Smooth muscle cell (in vitro differentiated cells): ENCODE measurements around the gene CHCHD3. TPM values are rescaled to one million over a fixed set of nuclear protein-coding genes. Genes with fewer than 3 reads are reported as not detected.

Experiments
- DNase-seq: peaks from one replicate; lab custom pipeline; 2025; ENCODE audit not compliant: unreplicated experiment; lab: John Stamatoyannopoulos, UW
- H2AFZ ChIP-seq: fragments of 200-600 bp; sonication (generic); 2 replicates; pipeline ENCODE4 v1.6.0; 2016; ENCODE audit warnings: antibody characterized with exemption, low read depth, mild to moderate bottlenecking
- H3F3A ChIP-seq: fragments of 200-600 bp; sonication (generic); 2 replicates; pipeline ENCODE4 v1.6.0; 2017; ENCODE audit warnings: antibody characterized with exemption, low read depth
- H3K27ac ChIP-seq: fragments of 200-600 bp; sonication (generic); 2 replicates; pipeline ENCODE4 v1.5.1; 2016; ENCODE audit warnings: low read depth, mild to moderate bottlenecking
- H3K27me3 ChIP-seq: fragments of 200-600 bp; sonication (generic); 2 replicates; pipeline ENCODE4 v1.6.1; 2016; ENCODE audit warnings: low read depth, mild to moderate bottlenecking
- H3K36me3 ChIP-seq: fragments of 200-600 bp; sonication (generic); 2 replicates; pipeline ENCODE4 v1.5.1; 2016; ENCODE audit warnings: low read depth
- H3K4me1 ChIP-seq: fragments of 200-600 bp; sonication (generic); 2 replicates; pipeline ENCODE4 v1.5.1; 2016; ENCODE audit warnings: low read depth
- H3K4me2 ChIP-seq: fragments of 200-600 bp; sonication (generic); 2 replicates; pipeline ENCODE4 v1.6.0; 2016; ENCODE audit warnings: mild to moderate bottlenecking
- H3K4me3 ChIP-seq: fragments of 200-600 bp; sonication (generic); 2 replicates; pipeline ENCODE4 v1.5.1; 2016; ENCODE audit warnings: mild to moderate bottlenecking
- H3K79me2 ChIP-seq: fragments of 200-600 bp; sonication (generic); 2 replicates; pipeline ENCODE4 v1.6.0; 2016; ENCODE audit warnings: low read depth, mild to moderate bottlenecking
- H3K9ac ChIP-seq: fragments of 200-600 bp; sonication (generic); 2 replicates; pipeline ENCODE4 v1.6.0; 2016; ENCODE audit warnings: low read depth
- H3K9me3 ChIP-seq: fragments of 200-600 bp; sonication (generic); replicated peaks from 2 replicates; pipeline ENCODE4 v1.5.1; 2016; ENCODE audit warnings: low read depth
- H4K20me1 ChIP-seq: fragments of 200-600 bp; sonication (generic); 2 replicates; pipeline ENCODE4 v1.6.0; 2016; ENCODE audit warnings: low read depth
- WGBS: methylation state at CpG from one replicate; pipeline ENCODE4 v1.1.7; 2016; ENCODE audit warnings: low lambda C conversion rate; 5-methylcytosine and 5-hydroxymethylcytosine counted together
- polyA plus RNA-seq: library from polyadenylated mRNA; unstranded; fragments of >200 nt; fragmentation: Nextera tagmentation; extraction: Ambion mirVana; gene quantifications from 2 replicates; pipeline ENCODE4 v1.2.1, GENCODE V29; 2016
- total RNA-seq: library from RNA; depleted of rRNA; stranded (reverse); fragments of >200 nt; gene quantifications from 2 replicates; pipeline ENCODE4 v1.2.3, GENCODE V29; 2014
- TF ChIP-seq, protein P1 (sequence below): fragments of 200-600 bp; sonication (generic); IDR thresholded peaks from 2 replicates; pipeline ENCODE4 v1.5.1; 2017; ENCODE audit warnings: borderline replicate concordance, mild to moderate bottlenecking, antibody characterized with exemption; ENCODE audit not compliant: insufficient read depth, poor library complexity, severe bottlenecking

Gene CHCHD3
- total and polyA plus RNA-seq, 2 experiments from 2014 or later: 49.8 to 59.2 TPM

DNA sequence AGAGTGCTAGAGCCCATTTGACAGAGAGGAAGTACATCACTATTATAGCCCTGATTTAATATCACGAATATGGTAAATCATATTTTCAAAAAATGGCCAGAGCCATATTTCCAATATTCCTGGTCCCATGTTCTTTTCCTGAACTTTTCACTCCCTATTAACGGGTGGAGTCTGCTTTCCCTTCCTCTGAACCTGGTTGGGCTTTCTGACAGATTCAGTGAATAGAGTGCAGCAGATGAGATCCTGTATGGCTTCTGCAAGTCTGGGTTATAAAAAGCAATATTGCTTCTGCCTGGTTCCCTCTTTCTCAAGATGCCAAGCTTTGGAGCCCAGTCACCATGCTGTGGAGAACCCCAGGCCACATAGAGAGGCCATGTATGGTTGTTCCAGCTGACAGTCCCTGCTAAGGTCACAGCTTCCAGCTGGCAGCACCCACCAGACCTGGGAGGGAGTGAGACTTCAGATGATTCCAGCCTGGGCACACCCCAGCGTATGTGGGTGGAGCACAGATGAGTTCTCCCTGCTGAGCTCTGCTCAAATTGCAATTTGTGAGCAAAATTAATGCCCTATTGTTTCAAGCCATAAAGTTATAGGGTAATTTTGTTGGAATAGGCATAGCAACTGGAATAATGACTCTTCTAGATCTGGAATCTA lies 17.9 kb upstream of the CHCHD3 start:
- H3K27ac ChIP-seq: no peak overlapping the region
- no peaks in the 10 kb centered on the region for H3K4me1 ChIP-seq
- H3K4me3 ChIP-seq: no peak overlapping the region
- whole genome bisulfite sequencing: 86% methylated on average over 3 of the region's 3 CpGs
- TF ChIP-seq, protein P1, sequence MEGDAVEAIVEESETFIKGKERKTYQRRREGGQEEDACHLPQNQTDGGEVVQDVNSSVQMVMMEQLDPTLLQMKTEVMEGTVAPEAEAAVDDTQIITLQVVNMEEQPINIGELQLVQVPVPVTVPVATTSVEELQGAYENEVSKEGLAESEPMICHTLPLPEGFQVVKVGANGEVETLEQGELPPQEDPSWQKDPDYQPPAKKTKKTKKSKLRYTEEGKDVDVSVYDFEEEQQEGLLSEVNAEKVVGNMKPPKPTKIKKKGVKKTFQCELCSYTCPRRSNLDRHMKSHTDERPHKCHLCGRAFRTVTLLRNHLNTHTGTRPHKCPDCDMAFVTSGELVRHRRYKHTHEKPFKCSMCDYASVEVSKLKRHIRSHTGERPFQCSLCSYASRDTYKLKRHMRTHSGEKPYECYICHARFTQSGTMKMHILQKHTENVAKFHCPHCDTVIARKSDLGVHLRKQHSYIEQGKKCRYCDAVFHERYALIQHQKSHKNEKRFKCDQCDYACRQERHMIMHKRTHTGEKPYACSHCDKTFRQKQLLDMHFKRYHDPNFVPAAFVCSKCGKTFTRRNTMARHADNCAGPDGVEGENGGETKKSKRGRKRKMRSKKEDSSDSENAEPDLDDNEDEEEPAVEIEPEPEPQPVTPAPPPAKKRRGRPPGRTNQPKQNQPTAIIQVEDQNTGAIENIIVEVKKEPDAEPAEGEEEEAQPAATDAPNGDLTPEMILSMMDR: no peak
- H3K79me2 ChIP-seq: no peaks in the 10 kb centered on the region
- H4K20me1 ChIP-seq: no peaks in the 10 kb centered on the region
- H3K9ac ChIP-seq: no peak overlapping the region
- no peak overlapping the region for H3K4me2 ChIP-seq
- no peaks in the 10 kb centered on the region for H3F3A ChIP-seq
- DNase-seq: no peak
- no peaks in the 10 kb centered on the region for H3K36me3 ChIP-seq
- no peak overlapping the region for H2AFZ ChIP-seq
- H3K27me3 ChIP-seq: peaks cover 5% of the 10 kb centered on the region
- H3K9me3 ChIP-seq: no peaks in the 10 kb centered on the region

DNA sequence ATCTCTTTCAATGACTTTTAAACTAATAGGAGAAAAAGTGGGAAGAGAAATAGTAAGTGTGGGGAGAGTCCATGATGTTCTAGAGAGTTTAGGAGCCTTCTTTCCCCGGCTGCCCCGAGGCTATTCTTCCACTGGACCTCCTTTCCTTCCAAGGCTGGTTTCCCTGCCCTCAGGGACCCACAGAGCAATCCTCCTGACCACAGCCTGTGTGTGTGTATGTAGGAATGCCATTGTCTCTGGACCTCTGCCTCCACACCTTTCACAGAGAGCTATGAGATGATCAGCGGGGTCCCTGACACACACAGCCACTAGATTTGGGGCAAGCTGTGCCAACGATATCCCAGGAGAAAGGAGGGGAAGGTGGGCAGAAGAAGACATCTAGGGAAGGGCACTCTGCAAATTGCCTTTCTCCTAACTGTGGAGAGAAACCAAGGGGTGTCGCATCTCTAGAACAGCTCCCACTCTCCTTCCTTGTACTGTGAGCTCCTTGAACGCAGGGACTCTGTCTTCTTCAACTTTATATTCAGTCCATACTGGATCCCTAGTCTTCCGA lies 13.3 kb upstream of the CHCHD3 start:
- Histone ChIP-seq H3K9me3 (no peaks in the 10 kb centered on the region), H3K4me2 (no peak overlapping the region), H4K20me1 (no peaks in the 10 kb centered on the region), H3K4me1 (no peaks in the 10 kb centered on the region), H3K4me3 (no peak overlapping the region), H3K27ac (no peak overlapping the region), H3F3A (no peaks in the 10 kb centered on the region), H3K9ac (no peak overlapping the region), H3K36me3 (no peaks in the 10 kb centered on the region), H3K79me2 (no peaks in the 10 kb centered on the region), H2AFZ (no peak overlapping the region), H3K27me3 (no peaks in the 10 kb centered on the region)
- TF ChIP-seq, protein P1: no peak
- DNase-seq: no peak
- 79% methylated on average over 7 of the region's 7 CpGs for WGBS

DNA sequence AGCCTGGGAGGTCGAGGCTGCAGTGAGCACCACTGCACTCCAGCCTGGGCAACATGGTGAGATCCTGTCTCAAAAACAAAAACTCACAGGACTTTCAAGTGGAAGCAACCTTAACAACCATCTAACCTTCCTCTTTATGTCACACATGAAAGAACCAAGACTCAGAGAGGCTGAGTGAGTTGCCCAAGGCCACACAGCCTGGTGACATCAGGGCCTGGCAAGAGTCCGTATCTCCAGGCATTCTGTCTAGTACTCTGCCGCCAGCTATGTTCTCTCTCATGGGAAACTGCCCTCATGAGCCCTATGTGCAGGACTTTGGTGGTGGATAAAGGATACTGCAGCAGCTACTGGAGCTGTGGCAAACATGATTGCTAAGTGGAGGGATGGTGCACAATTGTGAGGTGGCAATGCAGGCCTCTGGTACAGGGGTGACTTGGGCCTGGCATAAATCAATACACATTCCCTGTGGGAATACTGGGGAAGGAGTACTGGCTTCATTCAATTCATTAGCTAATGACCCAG lies 10.1 kb upstream of the CHCHD3 start:
- DNase-seq: no peak

More for the DNA sequence above, 10.1 kb upstream of the CHCHD3 start:
- H4K20me1 ChIP-seq: no peaks in the 10 kb centered on the region
- H3K9ac ChIP-seq: no peak overlapping the region
- no peak overlapping the region for H3K4me3 ChIP-seq
- 92% methylated on average over 3 of the region's 3 CpGs for WGBS
- H3K79me2 ChIP-seq: no peaks in the 10 kb centered on the region
- H3K4me1 ChIP-seq: no peaks in the 10 kb centered on the region
- H3K27me3 ChIP-seq: no peaks in the 10 kb centered on the region
- no peak overlapping the region for H2AFZ ChIP-seq
- TF ChIP-seq, protein P1: no peak
- no peak overlapping the region for H3K27ac ChIP-seq
- H3K36me3 ChIP-seq: no peaks in the 10 kb centered on the region
- no peaks in the 10 kb centered on the region for H3K9me3 ChIP-seq
- H3K4me2 ChIP-seq: no peak overlapping the region
- no peaks in the 10 kb centered on the region for H3F3A ChIP-seq
